GM18907 (cell line): ENCODE data around the gene SLC35B2.
A peak's percentile ranks its signal among the peaks of the same experiment; 100 is the strongest.
"Not testable (repeated sequence)": the region's sequence is repeated elsewhere in the genome, so short reads cannot be mapped to it uniquely, and the experiment has no call there.

Source experiments
- ATAC-seq: cut with Tn5 transposase; IDR thresholded peaks from one replicate; pipeline ENCODE4 v1.9.1; 2021; ENCODE audit warnings: mild to moderate bottlenecking, moderate library complexity; ENCODE audit not compliant: unreplicated experiment

The SLC35B2 gene

GRCh38 chr6:44237021-44237812 lies 20.1 kb downstream of the SLC35B2 start:
- ATAC-seq: peak; percentile 64

- ATAC-seq: no peak
Measured at GRCh38 chr6:44235891-44236516, 21.3 kb downstream of the SLC35B2 start.

- ATAC-seq: no peak
Measured at GRCh38 chr6:44235269-44235668, 22.1 kb downstream of the SLC35B2 start.

- ATAC-seq: no peak
Measured at GRCh38 chr6:44234101-44235025, 23.0 kb downstream of the SLC35B2 start.

- no peak for ATAC-seq
Measured at GRCh38 chr6:44233567-44234100, 23.7 kb downstream of the SLC35B2 start.

- no peak for ATAC-seq
Measured at GRCh38 chr6:44232676-44233566, 24.4 kb downstream of the SLC35B2 start.

GRCh38 chr6:44231426-44231825 lies 25.9 kb downstream of the SLC35B2 start:
- ATAC-seq: not testable (repeated sequence)

GRCh38 chr6:44230034-44230675 lies 27.2 kb downstream of the SLC35B2 start:
- no peak for ATAC-seq

GRCh38 chr6:44229376-44230033 lies 27.8 kb downstream of the SLC35B2 start:
- ATAC-seq: no peak

- ATAC-seq: no peak
Measured at GRCh38 chr6:44228836-44229235, 28.5 kb downstream of the SLC35B2 start.

- no peak for ATAC-seq
Measured at GRCh38 chr6:44228433-44228832, 28.9 kb downstream of the SLC35B2 start.

- ATAC-seq: no peak
Measured at GRCh38 chr6:44228031-44228430, 29.3 kb downstream of the SLC35B2 start.

GRCh38 chr6:44227148-44227793 lies 30.1 kb downstream of the SLC35B2 start:
- no peak for ATAC-seq

GRCh38 chr6:44226368-44227147 lies 30.8 kb downstream of the SLC35B2 start:
- no peak for ATAC-seq

GRCh38 chr6:44225579-44226325 lies 31.6 kb downstream of the SLC35B2 start:
- ATAC-seq: no peak

GRCh38 chr6:44224965-44225305 lies 32.4 kb downstream of the SLC35B2 start:
- no peak for ATAC-seq
